HG03460 (cell line): ENCODE results near the gene SPINT2.

ENCODE experiments used
- ATAC-seq: cut with Tn5 transposase; IDR thresholded peaks from one replicate; pipeline ENCODE4 v1.9.1; 2021; ENCODE audit not compliant: unreplicated experiment

The SPINT2 gene

GRCh38 chr19:38291855-38292254 lies 27.5 kb downstream of the SPINT2 start:
- no peak for ATAC-seq

GRCh38 chr19:38293281-38293680 lies 28.9 kb downstream of the SPINT2 start:
- no peak for ATAC-seq

DNA sequence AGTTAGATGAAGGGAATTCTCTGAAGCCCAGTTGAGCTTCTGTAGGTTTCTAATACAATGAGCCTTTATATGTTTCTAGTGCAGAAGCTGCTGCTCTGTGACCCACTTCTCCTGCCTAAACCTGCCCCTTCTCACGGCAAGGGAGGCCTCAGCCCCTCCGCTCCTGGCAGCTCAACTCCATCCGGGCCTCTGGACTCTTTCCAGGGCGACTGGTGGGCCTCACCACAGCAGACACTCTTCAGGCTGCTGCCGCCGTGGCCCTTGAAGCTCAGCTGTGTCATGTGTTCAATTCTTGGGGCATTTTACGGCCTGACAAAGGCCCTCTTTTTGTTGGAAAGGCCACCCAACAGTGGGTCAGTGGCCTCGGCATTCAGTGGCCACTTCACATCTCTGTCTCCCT lies 29.7 kb downstream of the SPINT2 start:
- ATAC-seq = no peak

DNA sequence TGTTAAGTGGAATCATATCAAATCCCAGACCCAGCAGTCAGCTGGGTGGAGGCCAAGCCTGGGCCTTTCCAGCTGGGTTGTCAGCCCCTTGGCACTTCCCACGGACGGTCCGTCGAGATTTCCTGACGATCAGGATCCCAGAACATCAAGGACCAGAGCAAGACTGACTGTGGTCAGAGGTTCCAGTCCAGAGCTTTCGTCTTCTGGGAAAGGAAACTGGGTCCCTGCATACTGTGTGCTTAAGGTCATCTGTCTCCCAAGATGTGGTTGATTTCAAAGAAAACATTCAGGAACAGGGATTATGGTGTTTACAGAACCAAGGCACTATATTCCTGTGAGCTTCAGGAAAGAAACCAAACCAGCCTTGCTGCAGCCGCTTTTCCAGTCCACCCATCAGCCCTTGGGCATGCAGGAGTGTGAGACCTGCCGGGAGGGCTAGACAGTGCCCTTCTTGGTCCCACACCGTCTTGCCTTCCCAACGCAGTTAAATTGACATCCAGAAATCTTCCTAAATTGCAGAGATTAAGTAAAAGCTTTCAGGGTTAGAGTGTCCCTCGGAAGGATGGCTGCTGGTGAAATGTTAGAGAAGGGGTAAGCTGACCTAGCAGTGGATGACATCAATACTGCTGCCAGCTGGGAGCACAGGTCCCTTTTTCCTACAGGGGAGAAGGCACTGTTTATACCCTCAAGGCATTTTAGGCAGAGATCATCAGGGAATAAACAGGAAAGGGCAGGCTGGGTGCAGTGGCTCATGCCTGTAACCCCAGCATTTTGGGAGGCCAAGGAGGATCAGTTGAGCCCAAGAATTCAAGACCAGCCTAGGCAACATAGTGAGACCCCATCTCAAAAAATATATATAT lies 34.7 kb downstream of the SPINT2 start:
- no peak for ATAC-seq

GRCh38 chr19:38303517-38304351 lies 39.4 kb downstream of the SPINT2 start, which contains the start of gene C19orf33:
TSS of gene C19orf33 (plus strand) at chr19:38304251. CDS start at chr19:38304262, 11 bp downstream.
- ATAC-seq = no peak

DNA sequence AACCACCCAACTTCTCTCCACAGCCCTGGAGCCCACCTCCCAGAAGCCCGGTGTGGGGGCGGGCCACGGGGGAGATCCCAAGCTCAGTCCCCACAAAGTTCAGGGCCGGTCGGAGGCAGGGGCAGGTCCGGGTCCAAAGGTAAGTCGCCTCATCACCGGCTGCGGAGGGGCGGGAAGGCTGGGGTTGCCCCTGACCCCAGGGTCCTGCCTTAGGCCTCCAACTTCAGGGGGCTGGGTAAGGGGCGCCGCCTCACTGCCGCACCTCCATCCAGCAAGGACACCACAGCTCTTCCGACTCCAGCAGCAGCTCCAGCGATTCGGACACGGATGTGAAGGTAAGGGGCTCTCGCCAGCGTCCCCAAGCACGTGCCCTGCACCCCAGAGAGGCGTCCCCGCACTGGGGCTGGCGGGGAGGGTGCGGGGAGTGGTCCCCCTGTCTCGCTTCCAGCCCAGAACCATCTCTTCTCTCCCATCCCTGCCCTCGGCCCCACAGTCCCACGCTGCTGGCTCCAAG lies 40.0 kb downstream of the SPINT2 start:
- no peak for ATAC-seq

DNA sequence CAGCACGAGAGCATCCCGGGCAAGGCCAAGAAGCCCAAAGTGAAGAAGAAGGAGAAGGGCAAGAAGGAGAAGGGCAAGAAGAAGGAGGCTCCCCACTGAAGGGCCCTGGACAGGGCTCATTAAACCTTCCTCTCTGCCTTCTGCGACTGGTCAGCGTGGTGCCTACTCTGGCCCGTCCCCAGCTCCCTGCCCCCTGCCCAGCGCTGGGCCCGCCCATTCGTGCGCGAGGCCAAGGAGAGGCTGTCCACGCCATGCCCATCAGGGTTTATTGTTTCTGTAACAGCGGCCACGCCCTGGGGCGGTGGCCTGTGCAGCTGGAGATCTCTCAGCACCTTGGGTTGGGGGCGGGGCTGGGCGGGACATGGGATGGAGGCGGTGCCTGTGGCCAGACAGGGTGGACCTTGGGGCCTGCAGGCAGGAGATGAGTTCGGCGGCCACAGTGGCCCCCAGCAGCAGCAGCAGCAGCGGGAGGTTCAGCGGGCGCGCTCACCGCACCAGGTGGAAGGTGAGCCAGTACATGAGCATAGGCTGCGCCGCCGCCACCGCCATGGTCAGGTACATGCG lies 40.6 kb downstream of the SPINT2 start:
- no peak for ATAC-seq

GRCh38 chr19:38306236-38306635 lies 41.9 kb downstream of the SPINT2 start:
- ATAC-seq = no peak

- ATAC-seq = no peak
Measured at GRCh38 chr19:38307076-38307475, 42.7 kb downstream of the SPINT2 start.

DNA sequence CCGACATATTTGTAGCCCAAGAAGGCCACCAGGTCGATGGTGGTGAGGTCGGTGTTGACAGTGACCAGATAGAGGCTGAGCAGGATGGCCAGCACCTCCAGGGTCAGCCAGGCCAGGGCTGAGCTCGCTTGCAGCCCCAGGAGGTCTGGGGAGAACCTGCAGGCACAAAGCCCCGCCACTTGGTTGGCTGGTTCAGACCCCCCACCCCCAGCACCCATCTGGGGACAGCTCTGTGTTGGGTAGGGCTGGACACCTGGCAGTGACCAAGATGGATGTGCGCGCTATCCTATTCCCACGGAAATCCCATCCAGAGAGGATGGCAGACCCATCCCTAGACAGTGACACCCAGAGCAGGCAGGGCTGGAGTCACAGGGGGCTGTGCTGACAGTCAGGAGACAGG lies 43.2 kb downstream of the SPINT2 start:
- no peak for ATAC-seq

GRCh38 chr19:38308006-38308766 lies 43.8 kb downstream of the SPINT2 start:
- ATAC-seq = no peak

DNA sequence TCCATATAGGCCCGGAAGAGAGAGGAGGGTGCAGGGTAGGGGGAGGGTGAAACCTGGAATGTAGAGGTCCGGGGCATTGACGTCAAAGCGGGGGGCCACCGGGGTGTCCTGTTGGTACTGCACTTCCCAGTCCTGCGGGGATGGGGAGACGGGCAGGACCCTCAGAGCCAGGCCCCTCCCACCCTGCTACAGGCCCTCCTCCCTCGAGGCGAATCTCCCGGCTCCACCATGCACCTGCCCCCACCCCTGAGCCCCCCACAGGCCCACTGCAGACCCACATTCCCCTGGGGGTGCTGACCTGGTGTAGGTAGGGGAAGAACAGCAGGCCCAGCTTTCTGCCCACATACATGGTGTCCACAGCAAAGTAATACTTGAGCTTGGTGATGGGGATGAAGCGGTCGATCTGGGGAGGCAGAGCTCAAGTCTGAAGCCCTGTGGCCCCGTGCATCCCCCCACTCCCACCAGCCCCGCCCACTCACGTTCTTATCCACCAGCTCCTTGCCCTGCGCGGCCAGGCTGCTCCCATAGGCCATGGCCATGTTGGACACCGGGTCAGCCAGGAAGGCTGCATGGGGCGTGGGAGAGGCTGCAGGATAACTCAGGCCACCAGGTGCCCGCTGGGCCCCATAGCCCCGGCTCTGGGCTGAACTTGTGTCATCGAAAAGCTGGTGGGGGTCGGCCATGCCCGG lies 44.7 kb downstream of the SPINT2 start:
- ATAC-seq = no peak

DNA sequence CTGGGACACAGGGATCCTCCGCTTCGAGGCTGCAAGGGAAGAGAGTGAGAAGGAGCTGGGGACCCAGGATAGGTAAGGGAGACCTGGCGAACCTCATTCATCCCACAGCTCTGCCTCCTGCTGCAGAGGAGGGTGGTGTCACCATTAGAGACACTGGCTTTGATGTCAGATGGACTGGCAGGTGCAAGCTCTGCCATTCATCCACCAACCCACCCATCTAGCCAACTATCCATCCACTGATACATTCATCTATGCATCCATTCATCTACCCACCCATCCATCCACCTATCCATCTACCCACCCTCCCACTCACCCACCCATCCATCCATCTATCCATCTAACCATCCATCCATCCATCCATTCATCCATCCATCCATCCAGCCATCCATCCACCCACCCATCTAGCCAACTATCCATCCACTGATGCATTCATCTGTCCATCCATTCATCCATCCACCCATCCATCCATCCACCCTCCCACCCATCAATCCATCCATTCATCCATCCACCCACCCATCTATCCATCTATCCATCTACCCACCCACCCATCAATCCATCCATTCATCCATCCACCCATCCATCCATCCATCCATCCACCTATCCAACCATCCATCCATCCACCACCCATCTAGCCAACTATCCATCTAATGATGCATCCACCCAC lies 45.4 kb downstream of the SPINT2 start:
- ATAC-seq = no peak

- ATAC-seq = no peak
Measured at GRCh38 chr19:38310279-38310670, 45.9 kb downstream of the SPINT2 start.

GRCh38 chr19:38310986-38311385 lies 46.6 kb downstream of the SPINT2 start:
- ATAC-seq = no peak

DNA sequence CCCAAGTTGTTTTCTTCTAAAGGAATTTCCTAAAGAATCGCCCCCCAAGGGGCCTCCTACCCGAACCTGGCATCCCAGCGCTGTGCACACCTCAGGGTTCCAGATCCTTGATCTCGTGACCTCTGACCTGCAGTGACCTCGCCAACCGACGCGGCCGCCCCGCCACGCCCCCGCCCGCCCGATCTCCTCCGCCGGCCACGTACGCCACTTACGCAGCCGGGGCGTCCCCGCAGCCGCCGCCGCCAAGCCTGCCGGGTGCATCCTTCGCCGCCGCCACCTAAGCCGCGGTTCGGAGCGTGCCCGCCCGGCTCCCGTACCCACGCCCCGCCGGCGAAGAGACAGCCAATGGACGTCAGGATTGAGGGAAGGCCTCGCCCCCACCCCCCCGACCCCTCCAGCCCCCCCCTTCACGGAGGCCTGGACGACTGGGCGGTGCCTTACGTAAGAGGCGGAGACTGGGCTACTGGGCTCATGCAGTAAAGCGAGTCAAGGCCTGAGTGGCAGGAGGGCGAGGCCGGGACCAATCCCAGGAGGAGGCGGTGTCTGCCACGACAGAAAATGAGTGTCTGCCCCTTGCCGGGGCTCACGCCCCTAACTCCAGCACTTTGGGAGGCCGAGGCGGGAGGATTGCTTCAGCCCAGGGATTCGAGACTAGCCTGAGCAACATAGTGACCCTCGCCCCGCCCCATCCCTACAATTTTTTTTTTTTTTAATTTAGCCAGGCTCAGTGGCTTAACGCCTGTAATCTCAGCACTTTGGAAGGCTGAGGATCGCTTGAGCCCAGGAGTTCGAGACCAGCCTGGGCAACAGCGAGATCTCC lies 51.5 kb downstream of the SPINT2 start, which contains the start of gene YIF1B:
Gene YIF1B (minus strand): TSS at position 291 of the 820 bp plus-strand sequence. CDS start 30 bp downstream, at position 261.
- peak; percentile 91 for ATAC-seq

DNA sequence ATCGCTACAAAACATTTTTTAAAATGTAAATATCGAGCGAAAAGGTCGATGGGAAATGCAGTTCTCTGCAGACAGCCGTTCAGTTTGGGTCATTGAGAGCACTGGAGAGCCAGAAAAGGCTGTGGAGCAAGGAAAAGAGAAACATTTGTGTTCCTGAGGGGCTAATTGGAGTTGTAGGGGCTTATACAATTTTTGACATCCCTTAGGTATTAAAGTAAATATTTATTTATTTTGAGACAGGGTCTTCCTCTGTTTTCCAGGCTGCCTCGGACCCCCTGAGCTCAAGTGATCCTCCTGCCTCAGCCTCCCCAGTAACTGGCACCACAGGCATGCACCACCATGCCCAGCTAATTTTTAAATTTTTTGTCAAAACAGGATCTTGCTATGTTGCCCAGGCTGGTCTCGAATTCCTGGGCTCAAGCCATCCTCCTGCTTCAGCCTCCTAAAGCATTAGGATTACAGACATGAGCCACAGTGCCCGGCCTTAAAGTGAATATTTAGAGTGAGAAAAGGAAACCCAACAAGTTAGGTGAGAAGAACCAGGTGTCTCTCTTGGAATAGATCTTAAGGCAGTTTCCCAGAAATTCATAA lies 52.2 kb downstream of the SPINT2 start:
- no peak for ATAC-seq

DNA sequence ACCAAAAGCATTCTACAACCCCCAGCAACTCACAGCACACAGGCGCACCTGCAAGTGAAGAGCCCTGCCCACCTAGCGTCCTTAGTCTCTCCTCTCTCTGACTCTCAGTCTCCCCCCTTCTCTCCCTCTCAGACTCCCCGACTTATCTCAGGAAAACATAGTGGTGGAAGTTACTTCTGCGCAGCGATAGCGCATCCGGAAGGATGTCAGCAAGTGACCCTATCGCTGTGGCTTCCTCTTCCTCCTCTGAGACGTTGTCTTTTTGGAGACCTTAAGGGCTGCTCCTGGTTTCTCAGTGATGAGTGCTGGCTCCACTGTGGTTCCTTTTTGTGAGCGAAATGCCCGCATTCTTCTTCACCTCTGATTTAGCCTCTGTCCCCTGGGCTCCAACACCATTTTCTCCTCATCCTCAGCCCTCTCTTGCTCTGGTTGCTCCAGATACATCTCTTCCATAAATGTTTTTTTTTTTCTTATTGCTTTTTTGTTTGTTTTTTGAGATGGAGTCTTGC lies 52.8 kb downstream of the SPINT2 start:
- ATAC-seq = no peak
